ENCODE data around the gene PKNOX2. TPM values are rescaled to one million over a fixed set of nuclear protein-coding genes. Genes with fewer than 3 reads are reported as not detected.

PKNOX2 gene
- polyA plus RNA-seq, 2 of the 4 experiments (the other 2 are of a cell fraction), result not detected

- H3K27ac ChIP-seq, result no peak overlapping the region
- 33% methylated on average over 7 of the region's 7 CpGs for WGBS (ENCODE audit: missing lambda C conversion rate)
- ChIA-PET CTCF (interaction anchor here (1.4 kb wide), 1 partner anchor 173 kb away, joined by 4 read pairs; no protein-coding TSS in a partner anchor), POLR2A (no interaction called here)
- H3K4me1 ChIP-seq, result no peaks in the 10 kb centered on the region
- no peak overlapping the region for H3K4me3 ChIP-seq
- H3K9me3 ChIP-seq, result no peaks in the 10 kb centered on the region
- FAIRE-seq, result no peak
- no peak for DNase-seq (ENCODE audit: low read depth in 1 of 2, low spot score in 1 of 2)
- no peak for ATAC-seq
- no peak overlapping the region for H3K4me2 ChIP-seq
- TF ChIP-seq RARB (CRISPR knock-in tag; IDR thresholded peaks at IDR 0.05) (no peak), ZFP36 (IDR thresholded peaks at IDR 0.05; ENCODE audit: borderline replicate concordance, partially characterized antibody) (peak; percentile 44)
Measured at GRCh38 chr11:125297346-125297915, 132.9 kb downstream of the PKNOX2 start.

GRCh38 chr11:125299061-125299615 lies 134.6 kb downstream of the PKNOX2 start:
- CTCF ChIA-PET, result no interaction called here
- 44% methylated on average over 6 of the region's 8 CpGs for WGBS (ENCODE audit: missing lambda C conversion rate)

GRCh38 chr11:125299821-125300220 lies 135.3 kb downstream of the PKNOX2 start:
- no peak for TF ChIP-seq E2F6 (IDR thresholded peaks at IDR 0.05; ENCODE audit: borderline replicate concordance, low read depth)
- TF ChIP-seq HMGXB4 (CRISPR knock-in tag; IDR thresholded peaks at IDR 0.05; ENCODE audit: borderline replicate concordance), result no peak
- no peak for TF ChIP-seq RNF2 (IDR thresholded peaks at IDR 0.05; ENCODE audit: borderline replicate concordance, low read depth)
- no peak for TF ChIP-seq GATA3 (IDR thresholded peaks at IDR 0.05; ENCODE audit: borderline replicate concordance)
- TF ChIP-seq USF2 (IDR thresholded peaks at IDR 0.05), result no peak
- no peak for TF ChIP-seq EHF (CRISPR knock-in tag; IDR thresholded peaks at IDR 0.05)
- no peak for TF ChIP-seq REST (IDR thresholded peaks at IDR 0.05)
- no peak for TF ChIP-seq FOXS1 (CRISPR knock-in tag; IDR thresholded peaks at IDR 0.05)
- no peak for TF ChIP-seq HES2 (IDR thresholded peaks at IDR 0.05)
- TF ChIP-seq NR3C1 (IDR thresholded peaks at IDR 0.05), result no peak
- TF ChIP-seq CBX8 (IDR thresholded peaks at IDR 0.05), result no peak
- no peak for TF ChIP-seq TFCP2L1 (CRISPR knock-in tag; IDR thresholded peaks at IDR 0.05)
- no peak for TF ChIP-seq HEYL (CRISPR knock-in tag; IDR thresholded peaks at IDR 0.05)
- no peak for TF ChIP-seq MAFK (IDR thresholded peaks at IDR 0.05; ENCODE audit: partially characterized antibody)
- no peak for TF ChIP-seq NPAS2 (CRISPR knock-in tag; IDR thresholded peaks at IDR 0.05; ENCODE audit: borderline replicate concordance)
- no peak for TF ChIP-seq EP300 (IDR thresholded peaks at IDR 0.05)
- no peak for TF ChIP-seq HOXB13 (CRISPR knock-in tag; IDR thresholded peaks at IDR 0.05; ENCODE audit: low read depth)
- ChIA-PET CTCF (no interaction called here), POLR2A (no interaction called here)
- Histone ChIP-seq H3K4me1 (no peaks in the 10 kb centered on the region), H3K4me2 (no peak overlapping the region), H3K4me3 (no peak overlapping the region), H3K27ac (no peak overlapping the region), H3K9me3 (no peaks in the 10 kb centered on the region)
- DNase-seq (ENCODE audit: low read depth in 1 of 2, low spot score in 1 of 2) (no peak), ATAC-seq (no peak), FAIRE-seq (no peak)
- 44% methylated on average over 5 of the region's 9 CpGs for WGBS (ENCODE audit: missing lambda C conversion rate)

More at GRCh38 chr11:125299061-125299615, 134.6 kb downstream of the PKNOX2 start:
- FAIRE-seq, result no peak
- DNase-seq (ENCODE audit: low read depth in 1 of 2, low spot score in 1 of 2), result no peak
- Histone ChIP-seq H3K4me1 (no peaks in the 10 kb centered on the region), H3K9me3 (no peaks in the 10 kb centered on the region), H3K4me3 (no peak overlapping the region), H3K4me2 (no peak overlapping the region), H3K27ac (no peak overlapping the region)
- POLR2A ChIA-PET, result no interaction called here
- TF ChIP-seq PBX3 (IDR thresholded peaks at IDR 0.05), result no peak
- ATAC-seq, result no peak

All from A549 (cell line).